ENCODE data around the gene FOXJ3.

DNA sequence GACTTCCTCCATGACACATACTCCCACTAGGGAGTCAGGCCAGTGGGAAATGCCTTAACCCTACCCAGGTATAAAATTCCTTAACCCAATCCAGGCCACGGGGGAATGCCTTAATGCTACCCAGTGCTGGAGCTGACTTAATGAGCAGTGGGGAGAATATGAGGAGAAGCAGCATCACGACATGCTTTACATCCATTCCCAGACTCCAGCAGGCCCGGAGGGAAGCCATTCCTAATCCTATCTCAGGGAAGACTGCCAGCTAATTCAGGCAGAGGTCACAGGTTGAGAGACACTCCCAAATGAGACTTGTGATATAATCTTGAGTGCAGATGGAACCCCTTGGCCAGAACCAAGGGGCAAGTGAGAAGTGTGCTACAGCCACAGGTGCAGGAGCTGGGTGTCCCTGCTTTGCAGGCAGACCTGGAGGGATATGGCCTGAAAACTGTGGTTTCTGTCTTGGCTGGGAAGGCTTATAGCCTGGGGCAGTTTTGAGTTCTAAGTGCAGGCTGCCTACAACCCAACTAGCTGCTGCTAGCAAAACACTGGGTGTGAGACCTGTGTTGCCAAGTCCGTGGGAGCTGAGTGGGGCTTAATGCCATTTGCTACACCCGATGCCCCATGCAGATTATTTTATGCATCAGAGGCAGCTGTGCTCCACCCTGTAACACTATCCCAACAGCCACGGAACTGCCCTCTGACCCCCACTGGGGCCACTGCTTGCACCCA is 125.3 kb downstream of the FOXJ3 start:
- TF ChIP-seq, protein P1, sequence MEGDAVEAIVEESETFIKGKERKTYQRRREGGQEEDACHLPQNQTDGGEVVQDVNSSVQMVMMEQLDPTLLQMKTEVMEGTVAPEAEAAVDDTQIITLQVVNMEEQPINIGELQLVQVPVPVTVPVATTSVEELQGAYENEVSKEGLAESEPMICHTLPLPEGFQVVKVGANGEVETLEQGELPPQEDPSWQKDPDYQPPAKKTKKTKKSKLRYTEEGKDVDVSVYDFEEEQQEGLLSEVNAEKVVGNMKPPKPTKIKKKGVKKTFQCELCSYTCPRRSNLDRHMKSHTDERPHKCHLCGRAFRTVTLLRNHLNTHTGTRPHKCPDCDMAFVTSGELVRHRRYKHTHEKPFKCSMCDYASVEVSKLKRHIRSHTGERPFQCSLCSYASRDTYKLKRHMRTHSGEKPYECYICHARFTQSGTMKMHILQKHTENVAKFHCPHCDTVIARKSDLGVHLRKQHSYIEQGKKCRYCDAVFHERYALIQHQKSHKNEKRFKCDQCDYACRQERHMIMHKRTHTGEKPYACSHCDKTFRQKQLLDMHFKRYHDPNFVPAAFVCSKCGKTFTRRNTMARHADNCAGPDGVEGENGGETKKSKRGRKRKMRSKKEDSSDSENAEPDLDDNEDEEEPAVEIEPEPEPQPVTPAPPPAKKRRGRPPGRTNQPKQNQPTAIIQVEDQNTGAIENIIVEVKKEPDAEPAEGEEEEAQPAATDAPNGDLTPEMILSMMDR (IDR thresholded peaks at IDR 0.05), result no peak
- no peak for TF ChIP-seq POLR2AphosphoS5 (IDR thresholded peaks at IDR 0.05)
- TF ChIP-seq POLR2A (IDR thresholded peaks at IDR 0.05; ENCODE audit: low read depth), result no peak

All from esophagus muscularis mucosa (tissue), 3 donors.